Activated CD4-positive, alpha-beta T cell treated with anti-CD3 and anti-CD28 coated beads for 4 hours (primary cell): Measurements from ENCODE around the gene UTF1.

Source experiments
- DNase-seq, 2 donors: peaks; one replicate each; pipeline ENCODE4 v3.0.0-alpha.2; 2020

The UTF1 gene

DNA sequence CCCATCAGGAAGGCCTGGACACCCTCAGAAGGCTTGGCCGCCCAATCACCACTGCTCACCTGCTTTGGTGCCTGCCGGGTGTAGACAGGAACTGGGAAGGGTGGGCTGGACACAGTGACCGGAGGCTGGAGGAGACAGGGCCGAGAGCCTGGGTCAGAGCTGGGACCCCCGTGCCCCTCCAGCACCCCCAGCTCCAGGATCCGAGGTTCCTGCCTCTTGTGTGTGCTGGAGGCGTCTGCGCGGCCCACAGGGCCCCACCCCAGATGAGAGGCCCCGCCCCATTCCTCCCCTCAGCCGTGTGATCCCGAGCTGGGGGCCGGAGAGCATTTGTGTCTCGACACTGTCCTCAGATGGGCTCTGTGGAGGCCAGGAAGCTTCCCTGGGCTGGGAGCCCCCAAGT, 37.3 kb downstream of the UTF1 start:
- DNase-seq: no peak

DNA sequence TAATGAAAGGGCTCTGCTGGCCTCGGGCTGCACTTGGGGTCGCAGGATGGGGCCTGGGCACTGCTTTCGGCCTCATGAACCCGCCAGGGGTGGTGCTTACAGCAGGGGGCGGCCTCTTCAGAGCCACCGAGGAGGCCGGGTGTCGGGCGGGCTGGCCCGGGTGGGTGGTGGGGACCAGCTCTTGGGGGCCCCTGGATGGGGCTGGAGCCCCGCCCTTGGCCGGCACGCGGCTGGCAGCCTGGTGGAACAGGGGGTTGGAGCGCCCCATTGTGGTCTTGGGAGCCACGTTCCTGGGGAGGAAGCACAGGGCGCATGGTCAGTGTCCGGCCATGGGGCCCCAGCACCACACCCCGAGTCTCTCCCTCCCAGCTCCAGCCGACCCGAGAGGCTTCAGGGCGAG, 37.8 kb downstream of the UTF1 start:
- DNase-seq: no peak

DNA sequence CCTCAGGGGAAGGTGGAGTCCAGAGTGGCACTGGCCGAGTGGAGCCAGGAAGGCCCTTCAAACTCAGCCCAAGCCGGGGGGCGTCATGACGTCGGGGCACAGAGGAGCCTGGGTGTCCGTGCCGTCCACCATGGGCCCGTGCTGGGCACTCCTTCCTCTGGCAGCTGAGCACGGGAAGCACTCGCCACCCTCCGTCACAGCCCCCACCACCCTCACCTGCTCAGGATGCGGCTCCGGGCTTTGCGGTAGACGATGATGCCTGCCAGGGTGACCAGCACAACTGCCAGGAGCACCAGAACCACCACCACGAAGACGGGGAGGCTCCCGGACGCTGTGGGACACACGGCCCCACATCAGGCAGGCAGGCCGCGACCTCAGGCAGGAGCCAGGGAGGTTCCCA, 38.5 kb downstream of the UTF1 start:
- no peak for DNase-seq

DNA sequence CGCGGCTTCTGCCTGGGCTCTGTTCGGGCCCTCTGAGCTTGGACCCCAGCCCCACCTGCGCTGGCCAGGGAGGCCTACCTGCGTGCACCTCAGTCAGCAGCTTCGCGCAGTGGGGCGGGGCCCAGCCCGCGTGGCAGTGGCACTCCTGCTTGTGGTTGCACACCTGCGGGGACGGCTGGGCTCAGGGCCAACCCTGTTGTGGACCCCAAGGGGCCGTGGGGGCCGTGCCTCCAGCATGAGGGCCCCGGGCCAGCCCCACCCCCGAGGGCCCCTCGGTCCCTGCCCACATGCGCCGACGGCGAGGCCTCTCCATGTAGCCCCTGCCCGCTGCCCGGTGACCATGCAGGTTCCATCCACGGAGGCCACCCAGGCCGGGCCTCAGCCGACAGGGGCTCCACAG, 39.4 kb downstream of the UTF1 start:
- no peak for DNase-seq

DNA sequence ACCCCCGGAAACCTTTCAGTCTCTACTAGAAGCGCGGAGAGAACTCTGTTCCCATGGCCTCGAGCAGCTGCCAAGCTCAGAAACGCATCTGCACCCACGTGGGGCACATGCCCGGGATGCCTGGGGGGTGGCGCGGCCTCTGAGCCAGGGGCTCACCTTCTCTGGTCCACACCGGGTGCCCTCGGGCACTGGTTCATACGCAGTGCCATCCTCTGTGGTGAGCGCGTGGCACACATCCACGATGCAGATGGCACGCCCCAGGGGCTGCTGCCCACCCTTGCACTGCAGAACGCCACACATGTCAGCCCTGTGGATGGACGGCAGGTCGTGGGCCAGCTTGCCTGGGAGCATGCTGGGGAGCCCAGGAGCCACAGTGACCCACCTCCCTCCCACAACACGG, 40.2 kb downstream of the UTF1 start:
- no peak for DNase-seq

DNA sequence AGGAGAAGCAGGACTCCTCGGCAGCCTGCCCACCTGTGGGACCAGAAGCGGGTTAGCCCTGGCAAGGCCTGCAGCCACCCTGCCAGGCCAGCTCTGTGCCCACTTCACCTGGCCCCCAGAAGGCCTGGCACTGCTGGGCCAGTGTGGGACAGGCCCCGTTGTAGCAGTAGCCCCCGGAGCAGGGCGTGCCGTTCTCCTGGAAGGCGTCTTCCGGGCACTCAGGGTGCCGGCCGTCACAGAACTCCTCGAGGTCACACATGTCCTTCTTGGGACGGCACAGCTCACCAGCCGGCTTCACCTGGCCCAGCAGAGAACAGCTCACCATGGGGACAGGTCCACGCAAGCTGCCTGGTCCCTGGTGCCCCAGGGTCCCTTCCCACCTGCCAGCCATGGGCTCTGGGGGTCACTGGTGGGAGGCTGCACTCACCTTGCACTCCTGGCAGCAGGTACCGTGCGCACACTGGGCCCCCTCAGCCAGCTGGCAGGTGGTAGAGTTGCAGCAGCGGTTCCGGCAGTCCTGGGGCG, 40.8 kb downstream of the UTF1 start:
- no peak for DNase-seq

DNA sequence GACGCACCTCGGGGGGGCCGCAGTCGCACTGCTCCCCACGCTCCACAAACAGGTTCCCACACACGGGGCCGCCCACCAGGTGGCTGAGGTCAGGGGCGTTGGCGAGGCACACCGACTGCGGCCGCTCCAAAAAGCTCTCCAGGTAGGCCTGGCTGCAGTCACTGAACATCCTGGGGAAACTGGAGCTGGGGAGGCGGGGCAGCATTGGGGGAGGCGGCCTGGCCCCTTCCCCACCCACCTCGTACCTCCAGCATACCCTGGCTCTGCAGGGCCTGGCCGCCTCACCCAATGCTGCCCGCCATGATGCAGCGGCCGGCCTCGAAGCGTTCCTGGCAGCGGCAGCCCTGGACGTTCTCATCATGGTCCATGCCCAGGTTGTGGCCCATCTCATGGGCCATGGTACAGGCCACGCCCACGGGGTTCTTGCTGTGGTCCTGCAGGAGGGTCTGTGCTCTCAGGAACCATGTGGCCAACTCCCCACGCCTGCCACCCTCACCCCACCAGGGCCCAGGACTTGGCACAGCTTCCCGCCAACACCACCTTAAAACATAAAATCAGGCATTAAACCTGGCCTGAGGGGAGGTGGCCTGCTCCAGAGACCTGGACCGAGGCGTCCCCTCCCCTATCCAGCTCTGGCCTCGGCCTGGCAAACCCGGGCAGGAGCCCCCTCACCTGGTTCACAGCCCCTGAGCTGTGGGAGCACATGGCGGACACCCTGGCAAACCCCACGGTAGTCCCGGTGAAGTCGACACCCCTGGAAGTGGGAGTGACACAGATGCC, 41.7 kb downstream of the UTF1 start:
- no peak for DNase-seq

DNA sequence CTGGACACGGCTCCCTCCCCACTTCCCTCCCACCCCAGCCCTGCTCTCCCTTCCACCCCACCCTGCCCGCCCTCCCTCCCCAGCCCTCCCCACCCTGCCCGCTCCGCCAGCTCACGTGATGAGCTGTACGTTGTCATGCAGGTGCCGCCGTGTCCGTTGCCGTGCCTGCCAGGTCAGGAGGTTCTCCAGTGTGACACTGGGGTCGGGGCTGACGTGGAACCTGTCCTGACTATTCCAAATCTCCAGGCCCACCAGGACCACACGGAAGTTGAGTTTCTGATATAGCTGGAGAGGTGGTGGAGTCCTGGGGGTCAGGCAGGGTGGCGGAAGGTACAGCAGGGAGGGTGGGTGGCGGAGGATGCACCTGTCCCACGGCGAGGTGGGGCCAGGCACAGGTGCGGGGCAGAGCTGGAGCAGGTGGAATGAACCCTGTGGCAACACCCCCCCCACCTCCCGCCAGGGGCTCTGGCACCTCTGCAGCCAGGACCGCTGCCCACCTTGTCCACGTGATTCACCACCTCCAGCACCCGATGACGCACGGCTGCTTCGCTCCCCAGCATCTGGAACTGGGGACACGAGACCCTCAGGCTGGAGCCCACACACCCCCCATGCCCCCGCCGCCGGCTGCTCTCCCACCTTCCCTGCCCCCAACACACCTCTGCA, 42.4 kb downstream of the UTF1 start:
- DNase-seq: no peak

DNA sequence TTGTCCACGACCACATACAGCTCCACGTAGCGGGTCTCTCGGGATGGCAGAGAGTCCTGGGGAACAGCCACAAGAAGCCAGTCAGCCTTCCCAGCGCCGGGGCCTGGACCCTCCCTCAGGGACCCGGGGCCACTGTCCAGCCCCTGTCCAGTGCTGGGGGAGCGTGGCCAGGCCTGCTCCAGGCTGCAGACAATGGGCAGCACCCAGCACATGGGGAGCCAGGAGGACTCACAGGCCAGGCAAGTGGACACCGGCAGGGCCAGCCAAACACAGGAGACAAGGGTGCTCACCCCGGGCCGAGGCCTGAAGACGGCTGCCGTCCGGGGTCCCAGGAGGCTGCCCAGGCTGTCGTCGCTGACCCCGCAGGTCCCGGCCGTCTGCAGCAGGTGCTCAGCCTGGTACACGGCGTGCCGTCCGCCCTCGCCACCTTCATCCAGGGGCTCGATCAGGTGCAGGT, 43.0 kb downstream of the UTF1 start:
- DNase-seq: no peak

DNA sequence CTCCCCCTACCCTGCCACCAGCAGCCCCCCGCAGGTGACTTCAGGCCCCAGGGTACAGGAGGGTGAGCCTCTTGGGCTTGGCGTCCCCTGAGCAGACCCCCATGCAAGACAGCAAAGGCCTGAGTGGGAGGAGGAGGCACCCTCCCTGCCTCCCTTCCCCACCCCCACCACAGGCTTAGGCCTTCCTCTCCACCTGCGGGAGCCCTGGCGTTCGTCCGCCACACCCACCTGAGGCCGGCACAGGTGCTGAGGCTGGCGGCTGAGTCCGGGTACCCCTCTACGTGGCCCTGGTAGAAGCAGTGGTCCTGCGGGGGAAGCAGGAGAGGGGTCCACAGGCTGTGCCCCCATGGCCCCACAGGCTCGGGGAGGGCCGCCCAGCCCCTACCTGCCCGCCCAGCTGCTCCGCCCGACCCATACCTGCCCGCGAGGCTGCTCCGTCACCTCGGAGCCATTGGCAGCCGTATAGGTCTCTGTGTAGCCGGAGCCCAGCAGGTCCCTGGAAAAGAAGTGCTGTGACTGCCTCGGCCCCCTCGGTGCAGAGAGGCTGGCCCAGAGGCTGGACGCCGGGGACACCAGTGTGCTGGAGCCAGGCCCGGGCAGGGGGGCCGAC, 43.6 kb downstream of the UTF1 start:
- no peak for DNase-seq

DNA sequence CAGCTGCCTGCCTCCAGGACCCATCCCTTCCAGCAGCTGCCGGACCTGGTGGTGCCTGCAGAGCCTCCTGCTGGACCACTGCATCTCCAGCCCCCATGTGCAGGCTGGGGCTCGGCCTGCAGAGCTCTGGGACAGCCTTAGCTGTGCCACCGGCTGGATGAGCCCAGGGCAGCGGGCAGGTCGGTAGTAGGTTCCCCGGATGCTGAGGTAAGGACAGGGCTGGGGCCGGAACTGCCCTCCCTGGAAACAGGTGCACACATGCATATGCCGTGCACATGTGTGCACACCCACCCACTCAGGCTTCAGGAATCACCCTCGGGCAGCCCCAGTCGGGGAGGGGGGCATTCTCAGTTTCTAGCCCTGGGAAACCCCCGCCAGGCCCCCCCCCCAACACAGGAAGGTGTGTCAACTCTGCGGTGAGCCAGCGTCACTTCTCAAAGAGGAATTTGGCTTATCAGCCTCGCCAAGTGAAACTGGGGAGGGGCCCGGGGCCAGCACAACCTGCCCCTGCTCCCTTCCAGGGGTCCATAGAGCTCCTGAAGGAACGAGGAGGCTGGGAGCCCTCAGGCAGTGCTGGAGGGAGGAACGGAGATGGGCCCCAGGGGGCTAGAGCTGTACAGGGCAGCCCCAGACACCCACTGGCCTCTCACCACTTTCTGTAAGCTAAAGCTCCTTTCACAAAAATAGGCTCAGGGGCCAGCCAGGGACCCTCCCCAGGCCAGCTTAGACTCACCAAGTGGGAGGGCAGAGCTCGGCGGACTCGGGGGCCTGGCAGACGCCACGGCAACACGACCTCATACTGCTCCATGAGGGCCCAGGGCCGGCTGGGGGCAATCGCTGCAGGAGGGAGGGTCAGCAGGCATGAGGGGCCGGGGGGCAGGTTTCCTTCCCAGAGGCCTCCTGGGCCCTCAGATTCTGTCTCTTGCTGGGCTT, 45.0 kb downstream of the UTF1 start:
- DNase-seq: peak; percentile 85 to 88

DNA sequence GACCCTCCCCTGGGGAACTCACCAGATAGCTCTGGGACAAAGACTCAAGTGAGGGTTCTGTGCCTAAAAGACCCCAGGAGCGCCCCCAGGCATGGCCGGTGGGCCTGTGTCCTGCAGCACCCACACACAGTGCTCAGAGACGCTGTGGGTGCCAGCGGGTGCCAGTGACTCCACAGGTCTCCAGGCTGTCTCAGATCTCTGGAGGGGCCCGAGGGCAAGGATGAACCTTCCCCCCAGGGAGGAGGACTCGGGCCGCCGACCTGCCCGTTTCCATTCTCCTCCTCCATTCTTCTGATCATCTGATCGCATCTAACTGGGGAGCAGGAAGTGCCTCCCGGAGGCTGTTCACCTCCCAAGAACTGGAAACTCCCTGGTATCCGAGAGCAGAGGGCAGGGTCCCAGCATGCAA, 45.7 kb downstream of the UTF1 start:
- DNase-seq: peak; percentile 42 to 44

DNA sequence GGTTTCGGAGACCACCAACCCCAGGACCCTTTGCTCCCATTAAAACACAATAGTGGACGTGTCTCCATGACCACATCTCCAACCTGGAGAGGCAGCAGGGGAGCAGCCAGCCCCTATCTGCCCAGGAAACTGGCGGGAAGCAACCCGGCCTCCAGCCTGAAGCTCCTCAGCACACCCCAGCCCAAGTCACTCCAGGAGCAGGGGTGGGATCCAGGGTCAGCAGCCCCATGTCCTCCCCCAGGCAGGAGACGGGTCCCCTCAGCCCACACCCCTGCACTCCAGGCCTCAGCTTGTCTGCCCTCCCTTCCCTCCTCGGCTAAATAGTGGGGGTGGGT, 46.0 kb downstream of the UTF1 start:
- DNase-seq: no peak

DNA sequence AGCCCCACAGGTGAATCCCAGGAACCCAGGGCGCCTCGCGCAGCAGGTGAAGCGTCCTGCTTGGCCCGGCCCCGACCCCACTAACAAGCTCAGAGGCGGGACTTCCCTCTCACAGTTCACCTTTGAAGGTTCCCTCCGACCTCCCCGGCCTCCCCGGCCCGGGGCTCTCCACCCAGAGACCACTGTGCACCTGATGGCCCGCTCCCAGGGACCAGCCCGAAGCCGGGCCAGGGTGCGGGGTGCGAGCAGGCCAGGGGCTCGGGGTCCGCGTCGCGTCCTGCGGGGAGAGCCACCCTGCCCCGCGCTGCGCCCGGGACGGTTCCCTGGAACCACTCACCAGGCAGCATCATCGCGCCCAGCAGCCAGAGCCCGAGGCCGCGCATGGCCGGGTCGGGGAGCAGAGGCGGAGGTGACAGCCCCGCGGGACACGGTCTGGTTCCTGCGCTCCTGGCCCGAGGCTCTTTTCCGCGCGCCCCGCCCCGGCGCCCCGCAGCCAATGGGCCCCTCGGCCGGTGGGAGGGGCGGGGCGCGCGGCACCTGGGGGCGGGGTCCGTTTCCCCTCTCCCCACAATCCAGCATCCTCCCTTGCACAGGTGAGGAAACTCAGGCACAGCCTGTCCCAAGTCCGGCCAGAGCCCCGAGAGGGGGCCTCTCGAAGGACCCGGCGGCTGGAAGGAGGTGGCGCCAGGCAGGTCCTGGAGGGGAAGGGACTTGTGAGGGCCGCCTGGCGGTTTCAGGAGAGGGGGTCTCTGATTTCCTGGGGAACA, 46.6 kb downstream of the UTF1 start, which contains the start of gene ADAM8:
TSS of gene ADAM8 (minus strand) at position 434 of the 767 bp plus-strand sequence. CDS start at position 383, 51 bp downstream.
- DNase-seq: peak; percentile 63 to 69

DNA sequence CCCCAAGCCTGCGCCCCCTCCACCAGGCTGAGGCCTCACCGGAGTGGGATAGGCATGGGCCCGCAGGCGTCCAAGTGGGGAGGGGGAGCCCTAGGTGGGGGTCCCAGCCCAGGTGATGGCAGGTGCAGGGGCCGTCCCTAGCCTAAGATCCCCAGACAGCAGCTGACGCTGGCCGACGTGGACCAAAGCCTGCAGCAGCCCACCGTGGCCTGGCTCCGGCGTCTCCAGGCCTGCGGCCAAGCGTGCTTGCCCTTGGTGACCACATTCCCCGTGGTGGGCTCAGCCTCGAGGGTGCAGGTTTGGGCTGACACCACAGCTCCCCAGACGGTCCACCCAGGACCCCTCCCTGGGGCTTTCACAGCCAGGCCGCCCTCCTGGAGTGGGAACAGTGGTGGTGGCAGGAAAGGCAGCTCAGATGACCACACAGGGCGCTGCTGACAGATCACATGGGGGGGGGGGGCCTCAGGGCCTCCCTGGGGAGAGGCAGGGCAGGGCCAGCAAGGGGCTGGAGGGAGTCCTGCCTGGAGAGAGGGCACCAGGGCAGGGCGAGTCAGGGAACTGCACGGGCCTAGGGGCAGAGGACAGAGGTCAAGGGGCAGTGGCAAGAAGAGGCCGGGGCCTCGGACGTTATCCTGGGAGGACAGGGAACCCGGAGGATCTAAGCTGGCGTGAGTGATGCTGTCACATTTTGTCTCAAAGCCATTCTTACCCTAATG, 47.4 kb downstream of the UTF1 start:
- DNase-seq: no peak

DNA sequence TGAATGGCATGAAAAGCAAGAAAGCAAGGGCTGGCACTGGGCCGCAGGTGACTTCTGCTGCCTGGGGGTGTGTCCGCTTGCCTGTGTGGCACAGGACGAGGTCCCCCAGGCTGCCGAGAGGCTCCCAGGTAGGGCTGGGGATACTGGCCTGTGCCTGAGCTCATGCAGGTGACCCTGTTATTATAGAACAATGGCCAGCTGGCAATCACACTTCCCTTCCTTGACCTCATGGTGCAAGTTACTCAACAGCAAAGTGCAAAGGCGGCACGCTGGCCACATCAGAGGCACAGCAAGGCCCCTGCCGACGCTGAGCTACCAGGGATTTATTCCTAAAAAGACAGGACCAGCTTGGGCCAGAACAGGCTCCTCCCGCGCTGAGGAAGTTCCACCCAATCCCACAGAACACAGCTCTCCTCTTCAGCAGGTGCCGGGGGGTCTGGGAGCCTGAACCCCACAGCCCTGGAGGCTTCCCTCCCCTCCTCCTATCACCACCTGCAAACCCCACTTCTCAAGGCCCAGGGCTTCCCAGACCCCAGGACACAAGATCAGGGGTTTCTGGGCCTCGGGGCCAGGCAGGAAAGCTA, 48.1 kb downstream of the UTF1 start:
- no peak for DNase-seq

DNA sequence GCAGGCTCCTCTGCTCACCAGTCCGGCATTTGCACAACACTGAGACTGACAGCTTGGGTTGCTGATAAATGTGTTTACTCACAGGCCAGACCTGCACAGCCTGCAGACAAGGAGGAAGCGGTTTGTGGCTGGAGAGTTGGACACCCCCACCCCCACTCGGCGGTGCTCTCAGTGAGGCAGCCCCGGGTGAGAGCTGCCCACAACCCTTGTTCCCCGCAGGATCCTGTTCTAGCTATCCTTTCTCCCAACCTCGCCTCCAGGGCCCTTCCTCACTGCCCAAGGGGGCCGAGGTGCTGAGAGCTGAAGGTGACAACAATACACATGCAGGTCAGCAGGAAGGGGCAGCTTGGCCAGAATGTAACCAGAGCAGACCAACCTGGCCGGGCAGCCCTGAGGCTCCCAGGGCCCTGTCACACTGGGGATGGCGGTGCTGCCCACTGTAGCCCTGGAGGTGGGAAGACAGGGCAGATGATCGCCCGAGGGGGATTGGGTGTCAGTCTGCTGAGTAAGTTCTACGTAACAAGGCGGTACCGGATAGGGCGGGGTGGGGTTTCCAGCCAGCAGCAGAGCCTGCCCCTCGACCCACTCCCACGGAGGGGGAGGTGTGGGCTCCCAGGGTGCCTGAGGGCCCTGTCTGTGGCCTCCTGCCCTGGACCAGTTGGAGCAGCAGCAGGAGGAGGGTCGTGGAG, 48.7 kb downstream of the UTF1 start:
- peak; percentile 49 to 60 for DNase-seq

DNA sequence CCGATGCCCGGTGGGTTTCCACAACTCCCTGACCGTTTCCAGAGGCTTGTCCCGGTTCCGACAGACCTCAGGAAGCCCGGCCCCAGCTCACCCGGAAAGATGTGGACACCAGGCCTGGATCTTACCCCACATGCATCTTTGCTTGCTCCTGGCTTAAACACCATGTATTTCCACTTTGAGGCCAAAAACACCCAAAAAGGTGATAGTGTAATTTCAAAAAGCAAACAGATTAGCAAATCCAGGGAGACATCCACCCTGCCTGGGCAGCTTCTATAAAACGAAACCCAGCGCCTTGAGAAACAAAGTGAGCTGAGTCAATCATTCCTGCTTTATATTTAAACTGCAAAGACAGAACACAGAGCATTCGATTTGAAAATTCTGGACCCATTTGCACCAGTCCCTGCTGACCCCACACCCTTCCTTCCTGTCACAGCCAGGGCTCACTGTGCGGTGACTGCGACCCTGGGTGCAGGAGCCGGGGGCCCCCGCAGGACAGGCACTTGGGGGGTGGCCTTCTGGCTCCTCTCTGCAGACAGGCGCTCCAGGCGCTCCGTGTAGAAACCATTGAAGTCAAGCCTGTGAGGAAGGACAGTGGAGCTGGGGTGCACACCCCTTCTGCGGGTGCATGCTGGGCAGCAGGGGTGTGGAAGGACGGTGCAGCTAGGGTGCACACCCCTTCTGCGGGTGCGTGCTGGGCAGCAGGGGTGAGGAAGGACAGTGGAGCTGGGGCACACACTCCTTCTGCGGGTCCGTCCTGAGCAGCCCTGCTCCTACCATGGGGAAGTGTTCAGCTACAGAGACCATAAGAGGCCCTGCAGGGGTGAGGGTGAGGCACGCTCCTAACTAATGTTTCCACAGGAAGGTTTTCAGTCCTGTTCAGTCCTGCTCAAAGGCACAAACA, 49.6 kb downstream of the UTF1 start:
- DNase-seq: no peak
